PFSK-1 (cell line): ENCODE results near the gene TUNAR.

ENCODE experiments used
- FOXP2 ChIP-seq: optimal IDR thresholded peaks from 2 replicates; pipeline ENCODE3; 2011; ENCODE audit warnings: borderline replicate concordance, control low read depth, inconsistent platforms; ENCODE audit not compliant: insufficient read depth; ENCODE audit errors: extremely low read length, extremely low read depth
- POLR2AphosphoS5 ChIP-seq: IDR thresholded peaks from 2 replicates; pipeline ENCODE4 v1.6.1; 2012; ENCODE audit warnings: low read depth, mild to moderate bottlenecking, control low read depth, low read length, moderate library complexity
- REST ChIP-seq, 2 experiments: IDR thresholded peaks; 2 replicates each; pipeline versions ENCODE4 v1.6.1 to v1.8.0; 2011 to 2012; ENCODE audit warnings: low read depth in 2 of 2, low read length in 2 of 2, control low read depth in 1 of 2, inconsistent platforms in 1 of 2, mild to moderate bottlenecking in 1 of 2, moderate library complexity in 1 of 2; ENCODE audit not compliant: insufficient read depth in 1 of 2
- SIN3A ChIP-seq: IDR thresholded peaks from 2 replicates; pipeline ENCODE4 v1.6.1; 2012; ENCODE audit warnings: mild to moderate bottlenecking, low read length, moderate library complexity, borderline replicate concordance; ENCODE audit not compliant: insufficient read depth
- TAF1 ChIP-seq: IDR thresholded peaks from 2 replicates; pipeline ENCODE4 v1.6.1; 2012; ENCODE audit warnings: low read length, control low read depth, borderline replicate concordance; ENCODE audit not compliant: insufficient read depth

DNA sequence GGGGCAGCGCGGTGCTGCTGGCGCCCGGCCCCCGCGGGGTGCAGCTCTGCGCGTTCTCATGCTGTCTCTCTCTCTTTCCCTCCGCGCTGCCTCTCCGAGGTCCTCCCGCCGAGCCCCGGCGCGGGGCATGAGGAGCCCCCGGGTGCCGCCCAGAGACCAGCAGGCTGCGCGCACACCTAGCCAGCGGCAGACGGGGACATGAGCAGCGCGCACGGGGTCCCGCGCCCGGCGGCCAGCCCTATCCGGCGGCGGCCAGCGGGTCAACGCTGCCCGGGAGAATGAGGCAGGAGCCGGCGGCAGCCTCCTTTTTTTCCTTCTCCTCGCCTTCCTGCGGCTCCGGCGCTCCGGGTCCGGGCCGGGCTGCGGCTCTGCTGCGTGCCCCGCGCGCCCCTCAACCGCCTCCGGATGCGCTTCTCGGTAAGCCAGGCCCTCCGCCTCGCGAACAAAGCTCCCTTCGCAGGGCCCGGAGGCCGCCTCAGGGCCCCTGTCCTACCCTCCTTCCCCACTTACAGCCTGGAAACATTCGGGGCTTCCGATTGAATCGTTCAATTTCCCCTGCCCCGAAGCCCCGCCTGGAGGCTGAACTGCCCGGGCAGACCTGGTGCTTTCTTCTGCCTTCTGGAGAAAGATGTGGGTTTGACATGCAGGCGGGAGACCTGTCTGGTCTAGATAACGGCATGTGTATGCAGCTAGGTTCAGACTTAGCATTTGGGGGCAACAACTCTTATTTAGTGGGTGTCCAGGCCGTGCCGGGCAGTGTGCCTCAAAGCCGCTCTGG lies at the start of gene TUNAR:
- TF ChIP-seq TAF1 (no peak), POLR2AphosphoS5 (no peak), REST (IDR thresholded peaks at IDR 0.05; ENCODE audit: insufficient read depth in 1 of 2, low read depth in 2 of 2, low read length in 2 of 2) (no peak), SIN3A (no peak), FOXP2 (no peak)
